GM18858 (cell line): ENCODE results near the gene TK1.

Experiments used
- ATAC-seq: cut with Tn5 transposase; IDR thresholded peaks from one replicate; pipeline ENCODE4 v1.9.1; 2021; ENCODE audit not compliant: unreplicated experiment

Gene TK1

GRCh38 chr17:78219396-78220150 lies 32.7 kb upstream of the TK1 start:
- no peak for ATAC-seq

GRCh38 chr17:78214706-78215061 lies 27.8 kb upstream of the TK1 start:
- ATAC-seq: no peak

- peak; percentile 44 for ATAC-seq
Observed at GRCh38 chr17:78214016-78214705, 27.3 kb upstream of the TK1 start, which contains the start of gene BIRC5. Gene BIRC5 (plus strand): TSS chr17:78214253. CDS start chr17:78214317, 64 bp downstream.

- ATAC-seq: no peak
Observed at GRCh38 chr17:78211032-78211431, 24.2 kb upstream of the TK1 start.

- ATAC-seq: no peak
Observed at GRCh38 chr17:78210111-78210510, 23.3 kb upstream of the TK1 start.

- ATAC-seq: no peak
Observed at GRCh38 chr17:78208486-78208885, 21.6 kb upstream of the TK1 start.

- ATAC-seq: no peak
Observed at GRCh38 chr17:78206298-78206697, 19.4 kb upstream of the TK1 start.

- ATAC-seq: no peak
Observed at GRCh38 chr17:78205124-78205775, 18.4 kb upstream of the TK1 start.

- no peak for ATAC-seq
Observed at GRCh38 chr17:78204387-78205123, 17.7 kb upstream of the TK1 start.

GRCh38 chr17:78202666-78203065 lies 15.8 kb upstream of the TK1 start:
- no peak for ATAC-seq

- ATAC-seq: no peak
Observed at GRCh38 chr17:78200451-78200850, 13.6 kb upstream of the TK1 start.

- no peak for ATAC-seq
Observed at GRCh38 chr17:78197147-78197832, 10.4 kb upstream of the TK1 start.

GRCh38 chr17:78196716-78197115 lies 9.9 kb upstream of the TK1 start:
- ATAC-seq: no peak

- ATAC-seq: no peak
Observed at GRCh38 chr17:78185981-78186691, 716 bp downstream of the TK1 start.

- ATAC-seq: no peak
Observed at GRCh38 chr17:78184868-78185267, 2.0 kb downstream of the TK1 start.

GRCh38 chr17:78184351-78184750 lies 2.5 kb downstream of the TK1 start:
- no peak for ATAC-seq

- no peak for ATAC-seq
Observed at GRCh38 chr17:78183916-78184315, 2.9 kb downstream of the TK1 start.

- no peak for ATAC-seq
Observed at GRCh38 chr17:78182504-78182903, 4.3 kb downstream of the TK1 start.

- no peak for ATAC-seq
Observed at GRCh38 chr17:78180508-78180907, 6.3 kb downstream of the TK1 start.

GRCh38 chr17:78180083-78180482 lies 6.8 kb downstream of the TK1 start:
- no peak for ATAC-seq
